ENCODE data around the gene RFLNA.
"Not testable (repeated sequence)": the region's sequence is repeated elsewhere in the genome, so short reads cannot be mapped to it uniquely, and the experiment has no call there.

- TF ChIP-seq CTCF (IDR thresholded peaks at IDR 0.05 in 4 of 5, conservative IDR thresholded peaks at IDR 0.05 in 1 of 5); POLR2A (IDR thresholded peaks at IDR 0.05): not testable (repeated sequence)
These were observed 5.8 kb downstream of the RFLNA start for GRCh38 chr12:124300657-124301056.
